ENCODE results near the gene ACACA.

ACACA gene

GRCh38 chr17:37342589-37342988, 64.0 kb downstream of the ACACA start:
- no peak for DNase-seq (ENCODE audit: low spot score)

DNA sequence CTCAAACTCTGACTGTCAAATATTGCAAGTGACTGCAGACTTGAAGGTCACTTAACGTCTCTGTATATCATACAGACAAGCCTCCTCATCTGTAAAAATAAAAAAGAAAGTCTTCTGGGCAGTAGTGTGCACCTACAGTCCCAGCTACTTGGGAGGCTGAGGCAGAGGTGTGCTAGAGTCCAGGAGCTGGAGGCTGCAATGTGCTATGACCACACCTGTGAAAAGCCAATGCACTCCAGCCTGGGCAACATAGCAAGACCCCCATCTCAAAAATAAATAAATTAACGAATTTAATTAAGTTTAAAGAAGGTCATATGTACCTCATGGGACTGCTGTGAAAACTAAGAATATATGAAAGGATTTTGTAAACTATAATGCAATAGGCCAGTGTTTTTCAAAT, 65.8 kb downstream of the ACACA start:
- DNase-seq (ENCODE audit: low spot score): no peak

DNA sequence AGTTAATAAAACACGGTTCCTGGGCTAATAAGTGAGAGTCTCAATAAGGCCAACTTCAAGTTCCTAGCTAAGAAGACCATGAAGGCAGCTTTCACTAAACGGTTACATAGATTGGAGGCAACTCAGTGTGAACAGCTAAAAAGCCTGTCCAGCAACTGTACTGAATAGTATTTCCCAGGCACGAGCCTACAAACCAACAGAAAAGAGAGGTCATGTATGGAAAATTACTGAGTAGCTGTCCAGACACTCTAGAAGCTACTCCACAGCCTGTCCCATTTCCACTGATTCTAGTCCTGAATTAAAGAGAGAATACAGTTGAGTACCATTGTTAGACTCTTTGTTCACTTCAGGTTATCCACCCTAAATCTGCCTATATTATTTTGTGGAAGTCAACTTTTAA, 67.3 kb downstream of the ACACA start:
- no peak for DNase-seq (ENCODE audit: low spot score)

DNA sequence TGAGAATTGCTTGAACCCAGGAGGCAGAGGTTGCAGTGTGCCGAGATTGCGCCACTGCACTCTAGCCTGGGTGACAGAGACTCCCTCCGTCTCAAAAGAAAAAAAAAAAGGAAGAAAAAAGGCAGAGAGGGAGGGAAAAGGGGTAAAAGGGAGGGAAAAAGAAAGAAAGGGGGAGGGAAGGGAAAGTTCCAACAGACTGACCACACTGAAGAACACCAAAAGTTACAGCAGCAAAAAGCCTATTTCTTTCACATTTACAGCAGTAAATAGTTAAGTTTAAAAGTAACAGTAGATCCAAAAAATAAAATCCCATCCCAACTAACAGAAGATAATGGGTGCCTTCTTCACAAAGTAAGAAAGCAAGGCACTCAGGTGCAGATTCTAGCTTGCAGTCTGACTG, 67.8 kb downstream of the ACACA start:
- DNase-seq (ENCODE audit: low spot score): no peak

DNA sequence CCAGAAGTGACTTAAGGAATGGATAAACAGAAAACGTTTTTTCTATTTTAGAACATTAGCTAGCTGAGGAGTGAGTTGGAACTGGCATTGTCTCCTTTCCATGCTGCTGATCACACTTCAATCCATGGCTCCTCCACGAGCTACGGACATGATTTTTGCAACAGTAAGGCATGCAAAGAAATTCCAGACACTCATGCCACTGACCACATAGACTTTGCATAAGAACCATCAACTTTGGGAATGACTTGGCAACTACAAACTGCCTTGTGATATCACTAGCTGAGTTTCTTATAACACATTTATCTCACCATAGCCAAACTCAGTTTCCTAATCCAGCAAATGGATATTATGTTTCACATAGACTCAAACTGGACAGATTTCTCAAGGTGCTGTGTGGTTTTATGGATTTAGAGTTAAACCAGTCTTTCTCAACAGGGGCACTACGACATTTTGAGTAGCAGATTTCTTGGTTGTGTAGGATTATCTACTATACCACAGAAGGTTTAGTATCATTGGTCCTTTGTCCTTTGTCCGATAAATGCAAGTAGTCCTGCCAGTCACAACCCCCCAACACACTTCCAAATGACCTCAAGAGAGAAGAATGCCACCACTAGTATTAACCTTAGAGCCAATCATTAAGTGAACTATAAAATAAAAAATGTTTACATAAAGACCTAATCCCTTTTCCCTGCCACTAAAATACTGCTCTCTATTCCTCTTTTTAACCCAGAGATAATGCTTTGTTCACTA, 79.1 kb downstream of the ACACA start:
- no peak for DNase-seq (ENCODE audit: low spot score)

GRCh38 chr17:37322826-37323561, 83.6 kb downstream of the ACACA start:
- no peak for DNase-seq (ENCODE audit: low spot score)

- no peak for DNase-seq (ENCODE audit: low spot score)
Observed at GRCh38 chr17:37322106-37322505, 84.5 kb downstream of the ACACA start.

- DNase-seq (ENCODE audit: low spot score): no peak
Observed at GRCh38 chr17:37318931-37319594, 87.6 kb downstream of the ACACA start.

GRCh38 chr17:37317867-37318266, 88.8 kb downstream of the ACACA start:
- DNase-seq (ENCODE audit: low spot score): no peak

- no peak for DNase-seq (ENCODE audit: low spot score)
Observed at GRCh38 chr17:37315601-37316000, 91.0 kb downstream of the ACACA start.

DNA sequence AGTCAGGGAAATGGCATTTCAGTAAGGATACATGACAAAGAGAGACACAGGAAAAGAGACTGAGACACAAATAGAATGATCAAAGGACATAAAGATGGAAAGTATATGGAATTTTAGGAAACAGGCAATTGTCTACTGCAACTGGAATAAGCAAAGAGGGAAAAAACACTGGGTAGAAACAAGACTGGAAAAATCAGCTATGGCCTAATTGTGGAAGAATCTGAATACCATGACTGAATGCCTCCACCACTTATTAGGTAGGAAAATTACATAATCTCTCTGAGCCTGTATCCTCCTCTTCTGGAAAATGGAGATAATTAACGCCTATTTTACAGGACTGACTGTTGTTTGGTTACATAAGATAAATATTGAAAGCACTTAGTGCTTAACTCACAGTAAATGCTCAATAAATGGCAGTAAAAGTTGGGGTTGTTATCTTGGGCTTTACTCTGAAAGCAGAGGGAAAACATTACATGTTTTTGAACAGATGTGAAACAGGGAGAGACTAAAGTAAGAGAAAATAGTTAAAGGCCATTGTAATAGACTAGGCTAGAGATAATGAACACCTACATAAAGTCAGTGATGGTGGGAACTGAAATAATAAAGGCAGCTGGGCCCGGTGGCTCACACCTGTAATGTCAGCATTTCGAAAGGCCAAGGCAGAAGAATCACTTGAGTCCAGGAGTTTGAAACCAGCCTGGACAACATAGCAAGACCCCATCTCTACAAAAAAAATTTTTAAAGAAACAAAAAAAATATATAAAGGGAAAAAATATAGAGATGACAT, 94.3 kb downstream of the ACACA start:
- DNase-seq (ENCODE audit: low spot score): no peak

GRCh38 chr17:37310940-37311339, 95.7 kb downstream of the ACACA start:
- no peak for DNase-seq (ENCODE audit: low spot score)

- no peak for DNase-seq (ENCODE audit: low spot score)
Observed at GRCh38 chr17:37309051-37309450, 97.6 kb downstream of the ACACA start.

DNA sequence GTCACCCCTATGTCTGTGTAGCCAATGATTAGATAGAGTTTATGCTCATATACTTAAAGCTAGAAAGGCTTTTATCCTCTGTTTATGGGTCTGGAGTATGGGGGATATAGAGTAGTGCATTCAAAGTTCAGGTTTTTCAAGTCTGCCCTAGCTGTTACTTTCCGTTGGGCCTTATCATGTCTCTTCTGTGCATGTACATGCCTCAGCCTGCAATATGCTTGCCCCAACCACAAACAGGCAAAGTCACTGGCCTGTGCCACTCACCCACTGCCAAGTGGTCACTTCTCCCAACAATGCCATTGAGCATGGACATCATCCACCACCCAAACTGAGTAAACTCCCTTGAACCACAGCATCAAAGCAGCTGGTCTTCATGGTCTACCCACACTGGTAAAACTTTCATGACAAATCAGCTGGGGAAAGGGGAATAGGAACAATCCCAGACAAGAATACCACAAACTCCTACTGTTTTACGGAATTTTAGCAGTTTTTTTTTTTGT, 101.2 kb downstream of the ACACA start:
- no peak for DNase-seq (ENCODE audit: low spot score)

- DNase-seq (ENCODE audit: low spot score): no peak
Observed at GRCh38 chr17:37301288-37301687, 105.3 kb downstream of the ACACA start.

GRCh38 chr17:37300683-37301082, 106.0 kb downstream of the ACACA start:
- DNase-seq (ENCODE audit: low spot score): no peak

GRCh38 chr17:37299257-37299980, 107.2 kb downstream of the ACACA start:
- DNase-seq (ENCODE audit: low spot score): no peak

GRCh38 chr17:37295888-37296287, 110.7 kb downstream of the ACACA start:
- DNase-seq (ENCODE audit: low spot score): no peak

GRCh38 chr17:37294888-37295287, 111.7 kb downstream of the ACACA start:
- DNase-seq (ENCODE audit: low spot score): no peak

DNA sequence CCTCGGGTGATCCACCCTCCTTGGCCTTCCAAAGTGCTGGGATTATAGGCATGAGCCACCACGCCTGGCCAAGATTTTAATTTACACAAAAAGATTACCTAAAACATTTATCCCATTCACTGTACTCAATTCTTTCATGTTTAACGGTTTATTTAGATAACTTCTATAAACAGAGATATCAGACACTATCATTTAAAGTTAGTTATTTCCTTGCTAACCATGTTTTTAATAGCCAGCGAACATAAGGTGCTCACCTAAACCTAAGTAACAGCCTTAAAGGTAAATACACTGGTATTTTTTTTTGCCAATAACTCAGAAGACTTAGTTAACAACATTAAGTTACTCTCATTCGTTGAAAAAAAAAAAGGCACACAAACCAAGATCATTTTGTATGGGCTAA, 112.9 kb downstream of the ACACA start:
- DNase-seq (ENCODE audit: low spot score): no peak

DNA sequence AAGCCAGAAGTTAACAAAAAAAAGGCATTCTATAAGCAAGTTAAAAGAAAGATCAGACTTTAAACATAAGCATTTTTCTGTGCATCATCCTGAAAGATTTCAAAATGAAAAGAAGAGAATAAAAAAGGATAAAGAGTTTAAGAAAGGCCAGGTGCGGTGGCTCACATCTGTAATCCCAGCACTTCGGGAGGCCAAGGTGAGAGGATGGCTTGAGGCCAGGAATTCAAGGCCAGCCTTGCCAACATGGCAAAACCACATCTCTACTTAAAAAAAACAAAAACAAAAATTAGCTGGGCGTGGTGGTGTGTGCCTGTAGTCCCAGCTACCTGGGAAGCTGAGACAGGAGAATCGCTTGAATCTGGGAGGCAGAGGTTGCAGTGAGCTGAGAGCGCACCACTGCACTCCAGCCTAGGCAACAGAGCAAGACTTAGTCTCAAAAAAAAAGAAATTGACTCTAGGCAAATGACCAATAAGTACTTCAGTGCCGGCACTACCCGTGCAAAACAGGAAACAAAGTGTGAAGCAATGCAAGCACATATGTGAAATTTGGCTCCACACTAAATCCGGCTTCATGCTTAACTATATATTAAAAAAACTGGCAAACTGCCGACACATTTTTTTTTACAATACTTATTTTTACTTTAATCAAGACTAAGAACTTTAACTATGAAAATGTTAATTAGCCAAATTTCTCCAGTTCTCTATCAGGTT, 114.1 kb downstream of the ACACA start:
- DNase-seq (ENCODE audit: low spot score): no peak
